ENCODE results near the gene PREB.
"Not testable (repeated sequence)": the region's sequence is repeated elsewhere in the genome, so short reads cannot be mapped to it uniquely, and the experiment has no call there.

Gene PREB

GRCh38 chr2:27133905-27134780 is at the start of gene PREB:
TSS of gene PREB (minus strand) at chr2:27134636. CDS start at chr2:27134421, 215 bp downstream.
- TF ChIP-seq CTCF (conservative IDR thresholded peaks at IDR 0.05; ENCODE audit: low read depth, low read length) = peak; percentile 51
- DNase-seq (ENCODE audit: low read depth) = peak; percentile 69
- peak within 1 kb of the TSS; percentile 87 for H3K4me3 ChIP-seq (ENCODE audit: low read length)

GRCh38 chr2:27184115-27184514 is 49.7 kb upstream of the PREB start:
- TF ChIP-seq CTCF (conservative IDR thresholded peaks at IDR 0.05; ENCODE audit: low read depth, low read length) = no peak
- no peak overlapping the region for H3K4me3 ChIP-seq (ENCODE audit: low read length)
- DNase-seq (ENCODE audit: low read depth) = no peak

GRCh38 chr2:27182346-27182745 is 47.9 kb upstream of the PREB start:
- TF ChIP-seq CTCF (conservative IDR thresholded peaks at IDR 0.05; ENCODE audit: low read depth, low read length) = no peak
- DNase-seq (ENCODE audit: low read depth) = no peak
- H3K4me3 ChIP-seq (ENCODE audit: low read length) = no peak overlapping the region

GRCh38 chr2:27179344-27180000 is 45.0 kb upstream of the PREB start:
- no peak for DNase-seq (ENCODE audit: low read depth)
- TF ChIP-seq CTCF (conservative IDR thresholded peaks at IDR 0.05; ENCODE audit: low read depth, low read length) = no peak
- H3K4me3 ChIP-seq (ENCODE audit: low read length) = no peak overlapping the region

- TF ChIP-seq CTCF (conservative IDR thresholded peaks at IDR 0.05; ENCODE audit: low read depth, low read length) = no peak
- no peak overlapping the region for H3K4me3 ChIP-seq (ENCODE audit: low read length)
- DNase-seq (ENCODE audit: low read depth) = no peak
Measured at GRCh38 chr2:27178469-27178868, 44.0 kb upstream of the PREB start.

GRCh38 chr2:27177441-27178351 is 43.3 kb upstream of the PREB start:
- no peak for TF ChIP-seq CTCF (conservative IDR thresholded peaks at IDR 0.05; ENCODE audit: low read depth, low read length)
- no peak for DNase-seq (ENCODE audit: low read depth)
- H3K4me3 ChIP-seq (ENCODE audit: low read length) = no peak overlapping the region

- not testable (repeated sequence) for DNase-seq (ENCODE audit: low read depth); H3K4me3 ChIP-seq (ENCODE audit: low read length)
Measured at GRCh38 chr2:27175781-27176180, 41.3 kb upstream of the PREB start.

All from retinal pigment epithelial cell (primary cell).